ENCODE results near the gene NEAT1.

- no peak for TF ChIP-seq GATA2 (IDR thresholded peaks at IDR 0.05; ENCODE audit: low read depth, low read length)
- no peak for TF ChIP-seq GATA3 (IDR thresholded peaks at IDR 0.05; ENCODE audit: low read depth, low read length)
Observed at GRCh38 chr11:65473278-65473860, 50.8 kb downstream of the NEAT1 start.
